Measurements from ENCODE around the gene TRABD2B. TPM values are rescaled to one million over a fixed set of nuclear protein-coding genes. Genes with fewer than 3 reads are reported as not detected.

Gene TRABD2B
- total RNA-seq, 6 donors from 2014 or later, result under 0.01 to 2.1 (median 0.62) TPM

- no peak for TF ChIP-seq EP300 (IDR thresholded peaks at IDR 0.05)
- no peak for TF ChIP-seq POLR2AphosphoS5 (IDR thresholded peaks at IDR 0.05)
- TF ChIP-seq POLR2A (IDR thresholded peaks at IDR 0.05), result no peak
- no peak for TF ChIP-seq CTCF (IDR thresholded peaks at IDR 0.05)
- no peak for ATAC-seq (ENCODE audit: low FRiP score in 2 of 2)
- Histone ChIP-seq H3K9me3 (no peaks in the 10 kb centered on the region), H3K36me3 (no peaks in the 10 kb centered on the region), H3K27ac (no peak overlapping the region), H3K4me1 (no peaks in the 10 kb centered on the region), H3K4me3 (no peak overlapping the region), H3K27me3 (no peaks in the 10 kb centered on the region)
- 90 to 92% methylated on average over 4 of the region's 4 CpGs for WGBS, 2 donors
- no peak for DNase-seq
Observed at GRCh38 chr1:47850451-47850850, 146.7 kb downstream of the TRABD2B start.

- no peak for ATAC-seq (ENCODE audit: low FRiP score in 2 of 2)
- 88 to 89% methylated on average over 5 of the region's 5 CpGs for WGBS, 2 donors
- H3K9me3 ChIP-seq, result no peaks in the 10 kb centered on the region
- H3K4me1 ChIP-seq, result no peaks in the 10 kb centered on the region
- H3K27ac ChIP-seq, result no peak overlapping the region
- no peaks in the 10 kb centered on the region for H3K27me3 ChIP-seq
- H3K4me3 ChIP-seq, result no peak overlapping the region
- TF ChIP-seq POLR2AphosphoS5 (IDR thresholded peaks at IDR 0.05) (no peak), EP300 (IDR thresholded peaks at IDR 0.05) (no peak), CTCF (IDR thresholded peaks at IDR 0.05) (no peak), POLR2A (IDR thresholded peaks at IDR 0.05) (no peak)
- DNase-seq, result no peak
- no peaks in the 10 kb centered on the region for H3K36me3 ChIP-seq
Observed at GRCh38 chr1:47849591-47850261, 147.5 kb downstream of the TRABD2B start.

- Histone ChIP-seq H3K27me3 (no peaks in the 10 kb centered on the region), H3K36me3 (no peaks in the 10 kb centered on the region), H3K27ac (no peak overlapping the region), H3K4me1 (no peaks in the 10 kb centered on the region), H3K4me3 (no peak overlapping the region), H3K9me3 (no peaks in the 10 kb centered on the region)
- WGBS, 2 donors, result 75 to 80% methylated on average over 4 of the region's 4 CpGs
- DNase-seq, result no peak
- no peak for ATAC-seq (ENCODE audit: low FRiP score in 2 of 2)
- no peak for TF ChIP-seq EP300 (IDR thresholded peaks at IDR 0.05)
- TF ChIP-seq POLR2A (IDR thresholded peaks at IDR 0.05), result no peak
- TF ChIP-seq POLR2AphosphoS5 (IDR thresholded peaks at IDR 0.05), result no peak
- no peak for TF ChIP-seq CTCF (IDR thresholded peaks at IDR 0.05)
Observed at GRCh38 chr1:47849005-47849521, 148.1 kb downstream of the TRABD2B start.

- ATAC-seq (ENCODE audit: low FRiP score in 2 of 2), result no peak
- no peak overlapping the region for H3K27ac ChIP-seq
- no peaks in the 10 kb centered on the region for H3K9me3 ChIP-seq
- TF ChIP-seq EP300 (IDR thresholded peaks at IDR 0.05) (no peak), POLR2A (IDR thresholded peaks at IDR 0.05) (no peak), CTCF (IDR thresholded peaks at IDR 0.05) (no peak), POLR2AphosphoS5 (IDR thresholded peaks at IDR 0.05) (no peak)
- H3K27me3 ChIP-seq, result no peaks in the 10 kb centered on the region
- DNase-seq, result no peak
- H3K4me1 ChIP-seq, result no peaks in the 10 kb centered on the region
- 86 to 88% methylated on average over 9 of the region's 9 CpGs for WGBS, 2 donors
- no peak overlapping the region for H3K4me3 ChIP-seq
- no peaks in the 10 kb centered on the region for H3K36me3 ChIP-seq
Observed at GRCh38 chr1:47847763-47848162, 149.4 kb downstream of the TRABD2B start.

GRCh38 chr1:47844558-47844955, 152.6 kb downstream of the TRABD2B start:
- Histone ChIP-seq H3K9me3 (no peaks in the 10 kb centered on the region), H3K27ac (no peak overlapping the region), H3K4me3 (no peak overlapping the region), H3K36me3 (no peaks in the 10 kb centered on the region), H3K27me3 (no peaks in the 10 kb centered on the region), H3K4me1 (no peaks in the 10 kb centered on the region)
- ATAC-seq (ENCODE audit: low FRiP score in 2 of 2) (no peak), DNase-seq (no peak)
- WGBS, 2 donors, result 92 to 96% methylated on average over 3 of the region's 3 CpGs
- TF ChIP-seq CTCF (IDR thresholded peaks at IDR 0.05) (no peak), POLR2A (IDR thresholded peaks at IDR 0.05) (no peak), EP300 (IDR thresholded peaks at IDR 0.05) (no peak), POLR2AphosphoS5 (IDR thresholded peaks at IDR 0.05) (no peak)

Measured in upper lobe of left lung (tissue), 6 donors.